PFSK-1 (cell line): ENCODE data around the gene C15orf39.

Experiments used
- POLR2AphosphoS5 ChIP-seq: IDR thresholded peaks from 2 replicates; pipeline ENCODE4 v1.6.1; 2012; ENCODE audit warnings: low read depth, mild to moderate bottlenecking, control low read depth, low read length, moderate library complexity
- TAF1 ChIP-seq: IDR thresholded peaks from 2 replicates; pipeline ENCODE4 v1.6.1; 2012; ENCODE audit warnings: low read length, control low read depth, borderline replicate concordance; ENCODE audit not compliant: insufficient read depth
- TF ChIP-seq, protein P1 (sequence below), 2 experiments: IDR thresholded peaks; 2 replicates each; pipeline versions ENCODE4 v1.6.1 to v1.8.0; 2011 to 2012; ENCODE audit warnings: low read depth in 2 of 2, low read length in 2 of 2, control low read depth in 1 of 2, inconsistent platforms in 1 of 2, mild to moderate bottlenecking in 1 of 2, moderate library complexity in 1 of 2; ENCODE audit not compliant: insufficient read depth in 1 of 2

GRCh38 chr15:75191235-75191634 lies 10.4 kb upstream of the C15orf39 start:
- TF ChIP-seq TAF1 (no peak), POLR2AphosphoS5 (no peak)
- TF ChIP-seq, protein P1, sequence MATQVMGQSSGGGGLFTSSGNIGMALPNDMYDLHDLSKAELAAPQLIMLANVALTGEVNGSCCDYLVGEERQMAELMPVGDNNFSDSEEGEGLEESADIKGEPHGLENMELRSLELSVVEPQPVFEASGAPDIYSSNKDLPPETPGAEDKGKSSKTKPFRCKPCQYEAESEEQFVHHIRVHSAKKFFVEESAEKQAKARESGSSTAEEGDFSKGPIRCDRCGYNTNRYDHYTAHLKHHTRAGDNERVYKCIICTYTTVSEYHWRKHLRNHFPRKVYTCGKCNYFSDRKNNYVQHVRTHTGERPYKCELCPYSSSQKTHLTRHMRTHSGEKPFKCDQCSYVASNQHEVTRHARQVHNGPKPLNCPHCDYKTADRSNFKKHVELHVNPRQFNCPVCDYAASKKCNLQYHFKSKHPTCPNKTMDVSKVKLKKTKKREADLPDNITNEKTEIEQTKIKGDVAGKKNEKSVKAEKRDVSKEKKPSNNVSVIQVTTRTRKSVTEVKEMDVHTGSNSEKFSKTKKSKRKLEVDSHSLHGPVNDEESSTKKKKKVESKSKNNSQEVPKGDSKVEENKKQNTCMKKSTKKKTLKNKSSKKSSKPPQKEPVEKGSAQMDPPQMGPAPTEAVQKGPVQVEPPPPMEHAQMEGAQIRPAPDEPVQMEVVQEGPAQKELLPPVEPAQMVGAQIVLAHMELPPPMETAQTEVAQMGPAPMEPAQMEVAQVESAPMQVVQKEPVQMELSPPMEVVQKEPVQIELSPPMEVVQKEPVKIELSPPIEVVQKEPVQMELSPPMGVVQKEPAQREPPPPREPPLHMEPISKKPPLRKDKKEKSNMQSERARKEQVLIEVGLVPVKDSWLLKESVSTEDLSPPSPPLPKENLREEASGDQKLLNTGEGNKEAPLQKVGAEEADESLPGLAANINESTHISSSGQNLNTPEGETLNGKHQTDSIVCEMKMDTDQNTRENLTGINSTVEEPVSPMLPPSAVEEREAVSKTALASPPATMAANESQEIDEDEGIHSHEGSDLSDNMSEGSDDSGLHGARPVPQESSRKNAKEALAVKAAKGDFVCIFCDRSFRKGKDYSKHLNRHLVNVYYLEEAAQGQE (IDR thresholded peaks at IDR 0.05; ENCODE audit: insufficient read depth in 1 of 2, low read depth in 2 of 2, low read length in 2 of 2): no peak
